ENCODE measurements around the gene SLC25A14. TPM values are rescaled to one million over a fixed set of nuclear protein-coding genes. Genes with fewer than 3 reads are reported as not detected.

Gene SLC25A14
- total and polyA plus RNA-seq, 10 of the 15 experiments (the other 5 are each of a cell fraction or from before 2014, with no cell fraction given) = 7.6 to 17.0 (median 14.0) TPM

GRCh38 chrX:130343411-130343810 lies 3.7 kb downstream of the SLC25A14 start (continued):
- TF ChIP-seq SRF (IDR thresholded peaks at IDR 0.05; ENCODE audit: low read depth in 2 of 2, low read length in 2 of 2) (no peak), FOXK2 (IDR thresholded peaks at IDR 0.05) (no peak)
- TF ChIP-seq, protein P1, sequence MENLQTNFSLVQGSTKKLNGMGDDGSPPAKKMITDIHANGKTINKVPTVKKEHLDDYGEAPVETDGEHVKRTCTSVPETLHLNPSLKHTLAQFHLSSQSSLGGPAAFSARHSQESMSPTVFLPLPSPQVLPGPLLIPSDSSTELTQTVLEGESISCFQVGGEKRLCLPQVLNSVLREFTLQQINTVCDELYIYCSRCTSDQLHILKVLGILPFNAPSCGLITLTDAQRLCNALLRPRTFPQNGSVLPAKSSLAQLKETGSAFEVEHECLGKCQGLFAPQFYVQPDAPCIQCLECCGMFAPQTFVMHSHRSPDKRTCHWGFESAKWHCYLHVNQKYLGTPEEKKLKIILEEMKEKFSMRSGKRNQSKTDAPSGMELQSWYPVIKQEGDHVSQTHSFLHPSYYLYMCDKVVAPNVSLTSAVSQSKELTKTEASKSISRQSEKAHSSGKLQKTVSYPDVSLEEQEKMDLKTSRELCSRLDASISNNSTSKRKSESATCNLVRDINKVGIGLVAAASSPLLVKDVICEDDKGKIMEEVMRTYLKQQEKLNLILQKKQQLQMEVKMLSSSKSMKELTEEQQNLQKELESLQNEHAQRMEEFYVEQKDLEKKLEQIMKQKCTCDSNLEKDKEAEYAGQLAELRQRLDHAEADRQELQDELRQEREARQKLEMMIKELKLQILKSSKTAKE (IDR thresholded peaks at IDR 0.05; ENCODE audit: low read depth, poor library complexity, severe bottlenecking) = no peak

DNA sequence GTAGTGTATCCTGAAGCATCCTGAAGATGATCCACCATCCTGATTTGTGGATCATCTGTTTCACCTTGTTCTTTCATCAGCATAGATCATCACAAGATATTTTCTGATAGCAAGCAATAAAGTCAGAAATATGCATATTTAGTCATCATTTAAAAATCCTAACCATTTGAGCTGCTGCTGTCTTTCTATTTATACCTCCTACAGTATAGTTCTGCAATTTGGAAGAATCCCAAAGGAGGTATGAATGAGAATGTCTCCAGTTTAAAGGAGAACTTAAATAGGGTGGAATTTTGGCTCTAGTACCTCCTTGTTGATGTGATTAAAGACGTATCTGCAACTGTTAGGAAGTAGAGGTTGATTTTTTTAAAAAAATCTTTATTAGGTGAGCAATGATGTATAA lies 7.6 kb downstream of the SLC25A14 start:
- 36% methylated on average over 1 of the region's 1 CpG for WGBS (ENCODE audit: insufficient coverage, insufficient replicate concordance, low lambda C conversion rate, missing lambda C conversion rate)
- Histone ChIP-seq H2AFZ (ENCODE audit: control insufficient read depth, low read depth, low read length) (no peak overlapping the region), H3K27me3 (replicated peaks in 1 of 2; ENCODE audit: control insufficient read depth in 2 of 2, insufficient read depth in 2 of 2, low read length in 1 of 2) (no peaks in the 10 kb centered on the region), H3K27ac (ENCODE audit: control insufficient read depth, insufficient read depth) (no peak overlapping the region), H3K4me2 (ENCODE audit: control insufficient read depth, insufficient read depth) (no peak overlapping the region), H4K20me1 (ENCODE audit: control insufficient read depth, insufficient read depth) (no peaks in the 10 kb centered on the region), H3K36me3 (ENCODE audit: control insufficient read depth in 2 of 2, insufficient read depth in 2 of 2, low read length in 1 of 2) (no peaks in the 10 kb centered on the region), H3K4me3 (no peak overlapping the region), H3K4me1 (ENCODE audit: control insufficient read depth, insufficient read depth, low read length) (no peaks in the 10 kb centered on the region), H3K9ac (ENCODE audit: control insufficient read depth, insufficient read depth, low read length) (no peak overlapping the region), H3K9me3 (replicated peaks; ENCODE audit: control insufficient read depth, insufficient read depth, low read length) (no peaks in the 10 kb centered on the region), H3K79me2 (ENCODE audit: control insufficient read depth, insufficient read depth, low read length) (no peaks in the 10 kb centered on the region)
- in situ Hi-C loops (cut with MboI) (no loop called here), intact Hi-C loops (cut with micrococcal nuclease; ENCODE audit: unreplicated experiment) (no loop called here)
- RAD21 ChIA-PET (ENCODE audit: unreplicated experiment) = no interaction called here
- DNase-seq (ENCODE audit: low read depth, low spot score) (no peak), FAIRE-seq (no peak), ATAC-seq (no peak)
- SMC1A ChIA-PET (ENCODE audit: uncharacterized antibody, unreplicated experiment) = no interaction called here
- POLR2A ChIA-PET = no interaction called here
- no TSS peak for BruUV-seq (replicated peaks)
- CTCF ChIA-PET = no interaction called here
- no peak for TF ChIP-seq ZNF622 (IDR thresholded peaks at IDR 0.05)
- TF ChIP-seq USF1 (IDR thresholded peaks at IDR 0.05; ENCODE audit: borderline replicate concordance, extremely low read length, insufficient read depth, low read depth, low read length) = no peak
- no peak for TF ChIP-seq ZNF207 (IDR thresholded peaks at IDR 0.05; ENCODE audit: borderline replicate concordance)
- TF ChIP-seq KDM1A (IDR thresholded peaks at IDR 0.05; ENCODE audit: borderline replicate concordance) = no peak
- TF ChIP-seq, protein P2, sequence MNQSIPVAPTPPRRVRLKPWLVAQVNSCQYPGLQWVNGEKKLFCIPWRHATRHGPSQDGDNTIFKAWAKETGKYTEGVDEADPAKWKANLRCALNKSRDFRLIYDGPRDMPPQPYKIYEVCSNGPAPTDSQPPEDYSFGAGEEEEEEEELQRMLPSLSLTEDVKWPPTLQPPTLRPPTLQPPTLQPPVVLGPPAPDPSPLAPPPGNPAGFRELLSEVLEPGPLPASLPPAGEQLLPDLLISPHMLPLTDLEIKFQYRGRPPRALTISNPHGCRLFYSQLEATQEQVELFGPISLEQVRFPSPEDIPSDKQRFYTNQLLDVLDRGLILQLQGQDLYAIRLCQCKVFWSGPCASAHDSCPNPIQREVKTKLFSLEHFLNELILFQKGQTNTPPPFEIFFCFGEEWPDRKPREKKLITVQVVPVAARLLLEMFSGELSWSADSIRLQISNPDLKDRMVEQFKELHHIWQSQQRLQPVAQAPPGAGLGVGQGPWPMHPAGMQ (IDR thresholded peaks at IDR 0.05; ENCODE audit: borderline replicate concordance) = no peak
- no peak for TF ChIP-seq IKZF1 (conservative IDR thresholded peaks at IDR 0.05)
- no peak for TF ChIP-seq ZNF24 (IDR thresholded peaks at IDR 0.05)
- TF ChIP-seq BCLAF1 (IDR thresholded peaks at IDR 0.05) = no peak
- TF ChIP-seq PKNOX1 (IDR thresholded peaks at IDR 0.05) = no peak
- no peak for TF ChIP-seq ZZZ3 (IDR thresholded peaks at IDR 0.05; ENCODE audit: control insufficient read depth, insufficient read length, low read depth)
- no peak for TF ChIP-seq NR2C1 (IDR thresholded peaks at IDR 0.05)

All from GM12878 (cell line).